ENCODE results near the gene DLG2. TPM values are rescaled to one million over a fixed set of nuclear protein-coding genes. Genes with fewer than 3 reads are reported as not detected.

DLG2 gene
- total RNA-seq, 1 donor: 3.0 TPM

DNA sequence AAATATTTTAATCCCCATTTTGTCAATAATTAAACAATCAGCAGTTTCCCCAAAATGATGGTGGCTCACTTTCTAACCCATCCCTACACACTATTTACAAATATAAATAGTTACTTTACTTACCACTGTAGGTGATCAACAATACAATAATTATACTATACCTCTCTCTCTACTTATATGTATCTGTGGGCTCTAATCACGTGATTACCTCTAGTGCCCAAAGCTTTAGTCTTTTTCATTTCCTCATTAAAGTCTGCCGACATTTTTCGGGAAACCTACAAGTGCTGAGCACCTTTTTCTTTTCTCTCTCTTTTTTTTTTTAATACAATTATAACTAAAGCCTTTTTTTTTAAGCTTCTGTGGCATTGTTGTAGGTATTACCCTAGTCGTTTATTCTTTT is 23.9 kb downstream of the DLG2 start:
- TF ChIP-seq, protein P1, sequence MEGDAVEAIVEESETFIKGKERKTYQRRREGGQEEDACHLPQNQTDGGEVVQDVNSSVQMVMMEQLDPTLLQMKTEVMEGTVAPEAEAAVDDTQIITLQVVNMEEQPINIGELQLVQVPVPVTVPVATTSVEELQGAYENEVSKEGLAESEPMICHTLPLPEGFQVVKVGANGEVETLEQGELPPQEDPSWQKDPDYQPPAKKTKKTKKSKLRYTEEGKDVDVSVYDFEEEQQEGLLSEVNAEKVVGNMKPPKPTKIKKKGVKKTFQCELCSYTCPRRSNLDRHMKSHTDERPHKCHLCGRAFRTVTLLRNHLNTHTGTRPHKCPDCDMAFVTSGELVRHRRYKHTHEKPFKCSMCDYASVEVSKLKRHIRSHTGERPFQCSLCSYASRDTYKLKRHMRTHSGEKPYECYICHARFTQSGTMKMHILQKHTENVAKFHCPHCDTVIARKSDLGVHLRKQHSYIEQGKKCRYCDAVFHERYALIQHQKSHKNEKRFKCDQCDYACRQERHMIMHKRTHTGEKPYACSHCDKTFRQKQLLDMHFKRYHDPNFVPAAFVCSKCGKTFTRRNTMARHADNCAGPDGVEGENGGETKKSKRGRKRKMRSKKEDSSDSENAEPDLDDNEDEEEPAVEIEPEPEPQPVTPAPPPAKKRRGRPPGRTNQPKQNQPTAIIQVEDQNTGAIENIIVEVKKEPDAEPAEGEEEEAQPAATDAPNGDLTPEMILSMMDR (IDR thresholded peaks at IDR 0.05; ENCODE audit: insufficient read depth, low read length): no peak
- no peak overlapping the region for H3K4me3 ChIP-seq (ENCODE audit: low read depth, low read length)
- DNase-seq (ENCODE audit: low read depth): no peak

- TF ChIP-seq, protein P1 (IDR thresholded peaks at IDR 0.05; ENCODE audit: insufficient read depth, low read length): no peak
- H3K4me3 ChIP-seq (ENCODE audit: low read depth, low read length): no peak overlapping the region
- peak; percentile 4 for DNase-seq (ENCODE audit: low read depth)
Observed at GRCh38 chr11:85602526-85603213, 24.5 kb downstream of the DLG2 start.

DNA sequence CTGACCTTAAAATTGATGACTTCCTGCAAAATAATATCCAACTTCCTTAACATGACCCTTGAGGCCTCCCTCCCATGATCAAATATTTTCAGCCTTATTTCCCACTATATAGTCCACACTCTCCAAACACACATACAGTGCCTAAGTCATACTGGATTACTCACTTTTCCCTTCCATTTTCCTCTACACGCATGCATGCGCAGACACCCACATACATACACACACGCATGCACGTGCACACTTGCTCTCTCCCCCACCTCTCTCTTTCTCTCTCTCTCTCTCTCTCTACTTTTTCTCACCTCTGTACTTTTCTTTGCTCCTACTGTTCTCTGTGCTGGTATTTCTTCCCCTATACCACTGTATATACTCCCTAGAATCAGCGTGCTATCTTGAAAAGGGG is 28.1 kb downstream of the DLG2 start:
- TF ChIP-seq, protein P1 (IDR thresholded peaks at IDR 0.05; ENCODE audit: insufficient read depth, low read length): no peak
- DNase-seq (ENCODE audit: low read depth): no peak

DNA sequence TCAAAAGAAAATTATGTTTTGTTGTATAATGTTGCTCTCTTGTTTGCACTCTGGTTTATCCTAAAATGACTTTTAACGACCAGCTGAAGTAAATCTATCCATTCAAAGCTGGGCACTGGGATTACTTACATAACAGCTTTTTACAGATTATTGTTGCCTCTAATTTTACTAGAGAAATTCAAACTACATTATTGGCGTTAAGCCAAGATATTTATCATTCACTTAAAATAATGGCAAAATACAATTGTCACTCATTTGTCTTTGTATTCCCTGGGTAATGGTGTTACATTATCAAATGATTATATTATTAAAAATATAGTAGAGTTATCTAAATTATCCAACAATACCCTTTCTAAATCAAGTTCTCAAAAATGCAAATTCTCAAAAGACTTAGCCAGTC is 30.3 kb downstream of the DLG2 start:
- no peak for DNase-seq (ENCODE audit: low read depth)
- TF ChIP-seq, protein P1 (IDR thresholded peaks at IDR 0.05; ENCODE audit: insufficient read depth, low read length): no peak
- H3K4me3 ChIP-seq (ENCODE audit: low read depth, low read length): no peak overlapping the region

More for the DNA sequence above, 28.1 kb downstream of the DLG2 start:
- no peak overlapping the region for H3K4me3 ChIP-seq (ENCODE audit: low read depth, low read length)

GRCh38 chr11:85595285-85595884 is 31.8 kb downstream of the DLG2 start:
- DNase-seq (ENCODE audit: low read depth): peak; percentile 75
- TF ChIP-seq, protein P1 (IDR thresholded peaks at IDR 0.05; ENCODE audit: insufficient read depth, low read length): peak; percentile 54
- no peak overlapping the region for H3K4me3 ChIP-seq (ENCODE audit: low read depth, low read length)

GRCh38 chr11:85590848-85591483 is 36.2 kb downstream of the DLG2 start:
- peak; percentile 45 for DNase-seq (ENCODE audit: low read depth)
- no peak overlapping the region for H3K4me3 ChIP-seq (ENCODE audit: low read depth, low read length)
- TF ChIP-seq, protein P1 (IDR thresholded peaks at IDR 0.05; ENCODE audit: insufficient read depth, low read length): no peak
